ENCODE results near the gene RPL9.

- TF ChIP-seq, protein P1, sequence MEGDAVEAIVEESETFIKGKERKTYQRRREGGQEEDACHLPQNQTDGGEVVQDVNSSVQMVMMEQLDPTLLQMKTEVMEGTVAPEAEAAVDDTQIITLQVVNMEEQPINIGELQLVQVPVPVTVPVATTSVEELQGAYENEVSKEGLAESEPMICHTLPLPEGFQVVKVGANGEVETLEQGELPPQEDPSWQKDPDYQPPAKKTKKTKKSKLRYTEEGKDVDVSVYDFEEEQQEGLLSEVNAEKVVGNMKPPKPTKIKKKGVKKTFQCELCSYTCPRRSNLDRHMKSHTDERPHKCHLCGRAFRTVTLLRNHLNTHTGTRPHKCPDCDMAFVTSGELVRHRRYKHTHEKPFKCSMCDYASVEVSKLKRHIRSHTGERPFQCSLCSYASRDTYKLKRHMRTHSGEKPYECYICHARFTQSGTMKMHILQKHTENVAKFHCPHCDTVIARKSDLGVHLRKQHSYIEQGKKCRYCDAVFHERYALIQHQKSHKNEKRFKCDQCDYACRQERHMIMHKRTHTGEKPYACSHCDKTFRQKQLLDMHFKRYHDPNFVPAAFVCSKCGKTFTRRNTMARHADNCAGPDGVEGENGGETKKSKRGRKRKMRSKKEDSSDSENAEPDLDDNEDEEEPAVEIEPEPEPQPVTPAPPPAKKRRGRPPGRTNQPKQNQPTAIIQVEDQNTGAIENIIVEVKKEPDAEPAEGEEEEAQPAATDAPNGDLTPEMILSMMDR (IDR thresholded peaks at IDR 0.05) = peak; percentile 76 to 91 (median 87)
- TF ChIP-seq EP300 (IDR thresholded peaks at IDR 0.05) (no peak), POLR2A (IDR thresholded peaks at IDR 0.05) (no peak)
These were observed 10.8 kb upstream of the RPL9 start for GRCh38 chr4:39469429-39470077.
